ENCODE results near the gene TMEM126A. TPM values are rescaled to one million over a fixed set of nuclear protein-coding genes. Genes with fewer than 3 reads are reported as not detected.
"Not testable (repeated sequence)": the region's sequence is repeated elsewhere in the genome, so short reads cannot be mapped to it uniquely, and the experiment has no call there.

TMEM126A gene
- total and polyA plus RNA-seq, 7 experiments from 2014 or later, result 17.8 to 68.0 (median 20.5) TPM

DNA sequence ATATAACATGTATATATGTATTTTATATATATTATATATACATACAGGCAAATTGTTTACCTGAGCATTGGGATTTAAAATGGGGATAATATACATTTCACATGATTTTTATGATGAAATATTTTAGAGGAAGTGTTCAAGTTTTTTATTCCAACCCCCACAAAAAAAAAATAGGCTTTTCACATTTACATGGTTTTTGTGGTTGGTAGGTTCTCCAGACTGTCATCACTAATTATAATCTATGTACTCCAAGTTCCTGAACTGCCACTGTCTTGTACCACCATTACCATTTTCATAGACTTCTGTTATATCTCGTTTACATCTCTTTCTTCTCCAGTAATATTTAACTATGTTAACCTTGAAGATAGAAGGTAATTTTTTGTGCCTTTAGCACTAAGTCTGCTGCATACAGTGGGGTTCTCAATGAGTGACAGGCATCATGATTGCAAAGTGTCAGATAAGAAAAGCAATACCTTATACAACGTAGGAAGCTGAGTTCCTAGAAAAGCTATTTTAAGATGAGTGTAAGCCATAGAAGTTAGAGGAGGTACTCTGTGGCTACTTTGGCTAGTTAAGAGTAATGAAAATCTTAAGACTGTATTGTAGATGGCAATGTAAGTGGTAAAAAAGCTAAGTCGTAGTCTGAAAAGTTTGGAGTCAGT is 5.2 kb downstream of the TMEM126A start:
- no peak for DNase-seq
- Histone ChIP-seq H3K4me3 (ENCODE audit: low read length) (no peak overlapping the region), H3K4me1 (ENCODE audit: control insufficient read depth in 2 of 2, insufficient read depth in 2 of 2, low read length in 2 of 2) (peaks cover 6 to 7% of the 10 kb centered on the region in 2 donors), H3K36me3 (ENCODE audit: control insufficient read depth in 2 of 3, insufficient read depth in 3 of 3, low read length in 3 of 3) (peaks cover 4 to 21% (median 7%) of the 10 kb centered on the region in 3 experiments), H3K27ac (ENCODE audit: low read depth, low read length) (no peak overlapping the region), H3K27me3 (ENCODE audit: control insufficient read depth in 2 of 2, insufficient read depth in 2 of 2, low read length in 2 of 2) (no peaks in the 10 kb centered on the region), H3K9me3 (ENCODE audit: control insufficient read depth in 2 of 3, low read length in 3 of 3) (no peaks in the 10 kb centered on the region)
- intact Hi-C loops (cut with micrococcal nuclease), result loop anchor here (1.0 kb wide), 1 partner anchor 8 kb away; no protein-coding TSS in a partner anchor
- Mint-ChIP-seq H3K4me1 (peaks cover 10 to 58% (median 47%) of the 10 kb centered on the region in 7 donors), H3K27me3 (no peaks in the 10 kb centered on the region), H3K36me3 (peaks cover 0 to 11% (median 5%) of the 10 kb centered on the region in 5 donors), H3K4me3 (no peak overlapping the region), H3K9me3 (no peaks in the 10 kb centered on the region), H3K27ac (peak overlapping the region in 4 of 9 donors; percentile 1 to 18 (median 10))
- ChIA-PET CTCF (no interaction called here), POLR2A (interaction anchor here (0.5 to 10.3 kb wide), 6 partner anchors 8 to 160 kb away, joined by 3 to 207 read pairs (median 3); partner anchors contain the start of genes CREBZF, DLG2 and TMEM126B)
- no peak for ATAC-seq

DNA sequence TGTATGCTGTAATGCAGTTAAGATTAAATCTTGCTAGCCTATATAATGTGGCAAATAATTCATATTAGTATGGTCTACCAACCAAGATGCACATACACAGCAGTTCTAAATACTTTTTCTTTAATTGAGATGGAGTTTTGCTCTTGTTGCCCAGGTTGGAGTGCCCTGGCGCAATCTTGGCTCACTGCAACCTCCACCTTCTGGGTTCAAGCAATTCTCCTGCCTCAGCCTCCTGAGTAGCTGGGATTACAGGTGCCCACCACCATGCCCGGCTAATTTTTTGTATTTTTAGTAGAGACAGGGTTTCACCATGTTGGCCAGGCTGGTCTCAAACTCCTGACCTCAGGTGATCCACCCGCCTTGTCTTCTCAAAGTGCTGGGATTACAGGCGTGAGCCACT is 6.6 kb downstream of the TMEM126A start:
- H3K4me3 ChIP-seq (ENCODE audit: low read length); H3K27me3 ChIP-seq (ENCODE audit: control insufficient read depth in 2 of 2, insufficient read depth in 2 of 2, low read length in 2 of 2); H3K9me3 Mint-ChIP-seq; ATAC-seq; H3K27me3 Mint-ChIP-seq; intact Hi-C loops (cut with micrococcal nuclease); H3K9me3 ChIP-seq (ENCODE audit: control insufficient read depth in 2 of 3, low read length in 3 of 3); DNase-seq; H3K27ac ChIP-seq (ENCODE audit: low read depth, low read length); H3K4me1 ChIP-seq (ENCODE audit: control insufficient read depth in 2 of 2, insufficient read depth in 2 of 2, low read length in 2 of 2); H3K27ac Mint-ChIP-seq; H3K4me3 Mint-ChIP-seq: not testable (repeated sequence)
- CTCF ChIA-PET, result interaction anchor here (0.7 kb wide), 1 partner anchor 297 kb away, joined by 3 read pairs; no protein-coding TSS in a partner anchor
- POLR2A ChIA-PET, result interaction anchor here (1.0 to 10.3 kb wide), 4 partner anchors 7 to 200 kb away, joined by 3 to 207 read pairs (median 4); partner anchors contain the start of genes CCDC83 and CREBZF
- peaks cover 4 to 28% (median 7%) of the 10 kb centered on the region in 3 experiments for H3K36me3 ChIP-seq (ENCODE audit: control insufficient read depth in 2 of 3, insufficient read depth in 3 of 3, low read length in 3 of 3)
- Mint-ChIP-seq H3K36me3 (peaks cover 0 to 11% (median 8%) of the 10 kb centered on the region in 5 donors), H3K4me1 (peaks cover 4 to 59% (median 50%) of the 10 kb centered on the region in 7 donors)

DNA sequence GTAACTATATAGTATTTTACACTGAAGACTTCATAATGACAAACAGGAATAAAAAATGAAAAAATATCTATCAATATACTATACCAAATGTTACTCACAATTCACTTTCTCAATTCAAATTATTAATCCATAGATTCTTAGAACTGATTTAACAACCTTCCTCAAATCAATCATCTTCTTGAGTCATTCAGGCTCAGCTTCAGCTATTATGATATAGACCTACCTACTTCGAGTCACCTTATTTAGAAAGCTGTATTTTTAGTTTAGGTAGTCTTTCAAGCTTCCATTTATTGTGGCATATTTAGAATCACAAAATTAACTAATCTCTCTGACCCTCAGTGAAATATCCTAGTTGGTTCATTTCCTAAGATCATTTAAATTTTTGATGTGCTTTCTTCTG is 9.0 kb downstream of the TMEM126A start:
- Histone ChIP-seq H3K27ac (ENCODE audit: low read depth, low read length) (no peak overlapping the region), H3K36me3 (ENCODE audit: control insufficient read depth in 2 of 3, insufficient read depth in 3 of 3, low read length in 3 of 3) (peaks cover 4 to 25% (median 10%) of the 10 kb centered on the region in 3 experiments), H3K4me3 (ENCODE audit: low read length) (no peak overlapping the region), H3K27me3 (ENCODE audit: control insufficient read depth in 2 of 2, insufficient read depth in 2 of 2, low read length in 2 of 2) (no peaks in the 10 kb centered on the region), H3K9me3 (ENCODE audit: control insufficient read depth in 2 of 3, low read length in 3 of 3) (no peaks in the 10 kb centered on the region), H3K4me1 (ENCODE audit: control insufficient read depth in 2 of 2, insufficient read depth in 2 of 2, low read length in 2 of 2) (peaks cover 14 to 23% of the 10 kb centered on the region in 2 donors)
- POLR2A ChIA-PET, result interaction anchor here (11.9 kb wide), 1 partner anchor 7 kb away, joined by 207 read pairs; the partner anchor contains the start of gene TMEM126A
- no peak for ATAC-seq
- intact Hi-C loops (cut with micrococcal nuclease), result loop anchor here in 1 of 2 donors (1.0 kb wide), 1 partner anchor 9 kb away; the partner anchor contains the start of gene TMEM126A
- Mint-ChIP-seq H3K27me3 (no peaks in the 10 kb centered on the region), H3K4me1 (peaks cover 22 to 67% (median 59%) of the 10 kb centered on the region in 7 donors), H3K4me3 (no peak overlapping the region), H3K36me3 (peaks cover 0 to 24% (median 5%) of the 10 kb centered on the region in 5 donors), H3K27ac (peak overlapping the region in 4 of 9 donors; percentile 3 to 29 (median 10)), H3K9me3 (no peaks in the 10 kb centered on the region)
- CTCF ChIA-PET, result no interaction called here
- DNase-seq, result no peak

DNA sequence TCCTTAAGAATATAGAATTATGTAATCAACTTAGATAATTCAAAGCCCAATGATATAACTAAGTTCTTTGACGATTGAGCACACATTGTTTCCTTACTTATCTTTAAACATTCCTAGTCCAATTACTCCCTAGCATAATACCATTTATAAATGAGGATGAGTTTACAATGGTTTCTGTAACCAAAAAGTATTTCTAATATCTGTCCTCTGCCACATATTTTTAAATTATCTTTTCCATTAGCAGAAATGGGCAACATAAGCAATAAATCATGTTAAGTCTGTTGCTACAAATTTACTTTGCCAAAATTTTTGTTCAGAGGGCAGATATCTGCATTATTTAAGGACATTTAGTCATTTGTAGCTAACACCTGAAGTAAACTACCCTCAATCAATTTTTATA is 10.4 kb downstream of the TMEM126A start:
- CTCF ChIA-PET, result interaction anchor here (1.2 kb wide), 1 partner anchor 10 kb away, joined by 3 read pairs; the partner anchor contains the start of gene TMEM126A

DNA sequence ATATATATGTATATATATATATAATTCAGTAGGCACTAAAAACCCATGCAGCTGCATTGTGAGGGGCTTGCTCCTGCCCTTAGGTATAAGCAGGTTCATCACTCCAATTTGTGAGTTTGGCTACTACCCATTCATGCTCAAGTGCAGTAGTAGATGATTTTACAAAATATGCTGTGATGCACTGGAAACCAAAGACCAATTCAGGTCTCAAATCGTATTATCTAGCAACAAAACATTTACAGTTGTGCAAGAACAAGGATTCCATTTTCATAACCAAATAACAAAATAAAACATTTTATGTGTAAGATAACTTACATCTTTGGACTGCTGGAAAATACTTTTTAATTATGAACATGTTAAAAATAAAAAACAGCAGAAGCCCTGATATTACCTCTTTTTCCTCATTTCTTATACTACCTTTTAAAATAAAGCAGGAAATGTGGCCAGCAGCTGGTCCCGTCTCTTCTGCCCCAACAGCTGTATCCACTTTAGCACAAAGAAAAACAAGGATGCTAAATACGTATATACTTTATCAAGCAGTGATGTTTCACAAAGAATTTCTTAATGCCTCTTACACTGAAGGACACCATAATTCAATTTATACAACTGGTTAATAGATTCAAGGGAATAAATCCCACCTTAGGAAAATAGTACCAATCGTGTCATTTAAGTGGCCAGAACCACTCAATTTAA is 14.4 kb downstream of the TMEM126A start:
- H3K27ac ChIP-seq (ENCODE audit: low read depth, low read length), result peak overlapping the region; percentile 99
- Mint-ChIP-seq H3K36me3 (peaks cover 3 to 32% (median 10%) of the 10 kb centered on the region in 5 donors), H3K9me3 (peaks cover 0 to 1% (median 0%) of the 10 kb centered on the region in 11 donors), H3K4me3 (peak overlapping the region; percentile 61 to 100 (median 80)), H3K4me1 (peaks cover 38 to 78% (median 57%) of the 10 kb centered on the region in 7 donors), H3K27me3 (no peaks in the 10 kb centered on the region), H3K27ac (peak overlapping the region in 2 of 9 donors; percentile 43 to 100)
- peaks cover 20 to 39% of the 10 kb centered on the region in 2 donors for H3K4me1 ChIP-seq (ENCODE audit: control insufficient read depth in 2 of 2, insufficient read depth in 2 of 2, low read length in 2 of 2)
- ChIA-PET POLR2A (interaction anchor here (11.9 kb wide), 1 partner anchor 13 kb away, joined by 207 read pairs; the partner anchor contains the start of gene TMEM126A), CTCF (no interaction called here)
- intact Hi-C loops (cut with micrococcal nuclease), result loop anchor here (1.0 to 10.0 kb wide), 2 partner anchors 9 to 937 kb away; no protein-coding TSS in a partner anchor
- no peak overlapping the region for H3K4me3 ChIP-seq (ENCODE audit: low read length)
- no peak for ATAC-seq
- H3K36me3 ChIP-seq (ENCODE audit: control insufficient read depth in 2 of 3, insufficient read depth in 3 of 3, low read length in 3 of 3), result peaks cover 0 to 15% (median 7%) of the 10 kb centered on the region in 3 experiments
- H3K9me3 ChIP-seq (ENCODE audit: control insufficient read depth in 2 of 3, low read length in 3 of 3), result no peaks in the 10 kb centered on the region
- no peaks in the 10 kb centered on the region for H3K27me3 ChIP-seq (ENCODE audit: control insufficient read depth in 2 of 2, insufficient read depth in 2 of 2, low read length in 2 of 2)
- no peak for DNase-seq

More for the DNA sequence above, 10.4 kb downstream of the TMEM126A start:
- H3K4me3 Mint-ChIP-seq, result no peak overlapping the region
- H3K9me3 Mint-ChIP-seq, result no peaks in the 10 kb centered on the region
- no peak for ATAC-seq
- no peak for DNase-seq
- H3K27me3 Mint-ChIP-seq, result no peaks in the 10 kb centered on the region
- POLR2A ChIA-PET, result interaction anchor here (11.9 kb wide), 1 partner anchor 9 kb away, joined by 207 read pairs; the partner anchor contains the start of gene TMEM126A
- H3K4me3 ChIP-seq (ENCODE audit: low read length), result no peak overlapping the region
- peaks cover 4 to 25% (median 10%) of the 10 kb centered on the region in 3 experiments for H3K36me3 ChIP-seq (ENCODE audit: control insufficient read depth in 2 of 3, insufficient read depth in 3 of 3, low read length in 3 of 3)
- intact Hi-C loops (cut with micrococcal nuclease), result no loop called here
- no peaks in the 10 kb centered on the region for H3K9me3 ChIP-seq (ENCODE audit: control insufficient read depth in 2 of 3, low read length in 3 of 3)
- peaks cover 14 to 31% of the 10 kb centered on the region in 2 donors for H3K4me1 ChIP-seq (ENCODE audit: control insufficient read depth in 2 of 2, insufficient read depth in 2 of 2, low read length in 2 of 2)
- no peaks in the 10 kb centered on the region for H3K27me3 ChIP-seq (ENCODE audit: control insufficient read depth in 2 of 2, insufficient read depth in 2 of 2, low read length in 2 of 2)
- H3K27ac ChIP-seq (ENCODE audit: low read depth, low read length), result no peak overlapping the region
- peaks cover 0 to 24% (median 5%) of the 10 kb centered on the region in 5 donors for H3K36me3 Mint-ChIP-seq
- H3K4me1 Mint-ChIP-seq, result peaks cover 28 to 69% (median 58%) of the 10 kb centered on the region in 7 donors
- peak overlapping the region in 2 of 9 donors; percentile 52 to 58 for H3K27ac Mint-ChIP-seq

Data from naive thymus-derived CD4-positive, alpha-beta T cell (primary cell).